Measurements from ENCODE around the gene DIPK2A.

DIPK2A gene

GRCh38 chr3:143974271-143975238, 2.9 kb downstream of the DIPK2A start:
- no peak overlapping the region for H3K27ac ChIP-seq
- TF ChIP-seq ZFX (IDR thresholded peaks at IDR 0.05), result no peak
- TF ChIP-seq CTCF (conservative IDR thresholded peaks at IDR 0.05), result no peak

GRCh38 chr3:143975554-143976152, 4.0 kb downstream of the DIPK2A start:
- H3K27ac ChIP-seq, result no peak overlapping the region
- TF ChIP-seq CTCF (conservative IDR thresholded peaks at IDR 0.05) (peak; percentile 77), ZFX (IDR thresholded peaks at IDR 0.05) (no peak)

- no peak overlapping the region for H3K27ac ChIP-seq
- no peak for TF ChIP-seq CTCF (conservative IDR thresholded peaks at IDR 0.05)
- TF ChIP-seq ZFX (IDR thresholded peaks at IDR 0.05), result no peak
Measured at GRCh38 chr3:143977341-143978262, 6.0 kb downstream of the DIPK2A start.

- TF ChIP-seq ZFX (IDR thresholded peaks at IDR 0.05) (no peak), CTCF (conservative IDR thresholded peaks at IDR 0.05) (no peak)
Measured at GRCh38 chr3:143978263-143978631, 6.6 kb downstream of the DIPK2A start.

GRCh38 chr3:143979041-143979440, 7.4 kb downstream of the DIPK2A start:
- TF ChIP-seq ZFX (IDR thresholded peaks at IDR 0.05), result no peak
- no peak for TF ChIP-seq CTCF (conservative IDR thresholded peaks at IDR 0.05)
- H3K27ac ChIP-seq, result no peak overlapping the region

More at GRCh38 chr3:143978263-143978631, 6.6 kb downstream of the DIPK2A start:
- H3K27ac ChIP-seq, result no peak overlapping the region

GRCh38 chr3:143979813-143980212, 8.2 kb downstream of the DIPK2A start:
- TF ChIP-seq ZFX (IDR thresholded peaks at IDR 0.05) (no peak), CTCF (conservative IDR thresholded peaks at IDR 0.05) (no peak)
- no peak overlapping the region for H3K27ac ChIP-seq
